ENCODE measurements around the gene THPO. TPM values are rescaled to one million over a fixed set of nuclear protein-coding genes. Genes with fewer than 3 reads are reported as not detected.

THPO gene
- polyA plus RNA-seq, 3 donors: not detected

- Mint-ChIP-seq H3K36me3 (peaks cover 14 to 18% of the 10 kb centered on the region in 2 donors), H3K27ac (no peak overlapping the region), H3K9me3 (peaks cover 0 to 2% (median 0%) of the 10 kb centered on the region in 7 donors), H3K4me3 (no peak overlapping the region), H3K4me1 (peaks cover 4% of the 10 kb centered on the region), H3K27me3 (ENCODE audit: low read depth in 3 of 3) (peaks cover 26 to 53% (median 41%) of the 10 kb centered on the region in 3 donors)
- Histone ChIP-seq H3K9ac (ENCODE audit: insufficient read depth, low read length, poor library complexity, severe bottlenecking) (no peak overlapping the region), H3K27ac (ENCODE audit: low read depth in 1 of 2, low read length in 2 of 2) (no peak overlapping the region), H3K4me1 (ENCODE audit: control insufficient read depth in 1 of 2, insufficient read depth in 2 of 2, low read length in 2 of 2) (peaks cover 0 to 6% of the 10 kb centered on the region in 2 donors), H3K4me3 (replicated peaks in 1 of 3; ENCODE audit: low read depth in 2 of 3, low read length in 3 of 3) (no peak overlapping the region), H3K79me2 (ENCODE audit: insufficient read depth, low read length) (no peaks in the 10 kb centered on the region), H3K27me3 (ENCODE audit: control insufficient read depth in 2 of 2, insufficient read depth in 2 of 2, low read length in 2 of 2) (peaks cover under 1 to 26% of the 10 kb centered on the region in 2 donors), H3K36me3 (replicated peaks in 1 of 2; ENCODE audit: control insufficient read depth in 1 of 2, insufficient read depth in 2 of 2, low read length in 2 of 2) (peaks cover 9 to 19% of the 10 kb centered on the region in 2 donors), H2AFZ (ENCODE audit: insufficient read depth, low read depth, low read length, poor library complexity, severe bottlenecking) (no peak overlapping the region), H3K4me2 (replicated peaks; ENCODE audit: extremely low read depth, low read length, poor library complexity, severe bottlenecking) (no peak overlapping the region), H4K20me1 (ENCODE audit: insufficient read depth, low read length) (no peaks in the 10 kb centered on the region), H3K9me3 (replicated peaks in 1 of 2; ENCODE audit: control insufficient read depth in 1 of 2, insufficient read depth in 1 of 2, low read length in 2 of 2) (no peaks in the 10 kb centered on the region)
- WGBS (ENCODE audit: insufficient coverage): 71% methylated on average over 1 of the region's 5 CpGs
- intact Hi-C loops (cut with micrococcal nuclease): loop anchor here (10.0 kb wide), 2 partner anchors 402 to 422 kb away; no protein-coding TSS in a partner anchor
- DNase-seq: no peak
- TF ChIP-seq CTCF (IDR thresholded peaks at IDR 0.05): no peak
These were observed 5.1 kb downstream of the THPO start for GRCh38 chr3:184372911-184373310.

- no peak overlapping the region for H3K4me3 Mint-ChIP-seq
- no peak for DNase-seq
- peaks cover 0 to 2% (median 0%) of the 10 kb centered on the region in 7 donors for H3K9me3 Mint-ChIP-seq
- H4K20me1 ChIP-seq (ENCODE audit: insufficient read depth, low read length): no peaks in the 10 kb centered on the region
- H3K4me1 ChIP-seq (ENCODE audit: control insufficient read depth in 1 of 2, insufficient read depth in 2 of 2, low read length in 2 of 2): peaks cover 0 to 6% of the 10 kb centered on the region in 2 donors
- peaks cover 0 to 21% of the 10 kb centered on the region in 2 donors for H3K27me3 ChIP-seq (ENCODE audit: control insufficient read depth in 2 of 2, insufficient read depth in 2 of 2, low read length in 2 of 2)
- H3K27ac Mint-ChIP-seq: no peak overlapping the region
- no peak for TF ChIP-seq CTCF (IDR thresholded peaks at IDR 0.05)
- H2AFZ ChIP-seq (ENCODE audit: insufficient read depth, low read depth, low read length, poor library complexity, severe bottlenecking): no peak overlapping the region
- H3K27me3 Mint-ChIP-seq (ENCODE audit: low read depth in 3 of 3): peaks cover 23 to 47% (median 36%) of the 10 kb centered on the region in 3 donors
- H3K4me2 ChIP-seq (replicated peaks; ENCODE audit: extremely low read depth, low read length, poor library complexity, severe bottlenecking): no peak overlapping the region
- WGBS (ENCODE audit: insufficient coverage): 74% methylated on average over 8 of the region's 8 CpGs
- no peak overlapping the region for H3K27ac ChIP-seq (ENCODE audit: low read depth in 1 of 2, low read length in 2 of 2)
- intact Hi-C loops (cut with micrococcal nuclease): loop anchor here (10.0 kb wide), 2 partner anchors 402 to 422 kb away; no protein-coding TSS in a partner anchor
- no peak overlapping the region for H3K4me3 ChIP-seq (replicated peaks in 1 of 3; ENCODE audit: low read depth in 2 of 3, low read length in 3 of 3)
- no peaks in the 10 kb centered on the region for H3K9me3 ChIP-seq (replicated peaks in 1 of 2; ENCODE audit: control insufficient read depth in 1 of 2, insufficient read depth in 1 of 2, low read length in 2 of 2)
- peaks cover 4% of the 10 kb centered on the region for H3K4me1 Mint-ChIP-seq
- no peak overlapping the region for H3K9ac ChIP-seq (ENCODE audit: insufficient read depth, low read length, poor library complexity, severe bottlenecking)
- peaks cover 12 to 25% of the 10 kb centered on the region in 2 donors for H3K36me3 ChIP-seq (replicated peaks in 1 of 2; ENCODE audit: control insufficient read depth in 1 of 2, insufficient read depth in 2 of 2, low read length in 2 of 2)
- H3K79me2 ChIP-seq (ENCODE audit: insufficient read depth, low read length): no peaks in the 10 kb centered on the region
- H3K36me3 Mint-ChIP-seq: peaks cover 19 to 22% of the 10 kb centered on the region in 2 donors
These were observed 5.6 kb downstream of the THPO start for GRCh38 chr3:184372296-184372821.
